Hepatocyte (in vitro differentiated cells): ENCODE data around the gene MGMT. TPM values are rescaled to one million over a fixed set of nuclear protein-coding genes. Genes with fewer than 3 reads are reported as not detected.

Experiments
- DNase-seq: peaks from one replicate; pipeline ENCODE4 v3.0.0-alpha.2; 2016; ENCODE audit warnings: low spot score
- H2AFZ ChIP-seq: fragments of 200-600 bp; sonication (generic); 2 replicates; pipeline ENCODE4 v1.6.0; 2016; ENCODE audit warnings: antibody characterized with exemption, mild to moderate bottlenecking
- H3K27ac ChIP-seq: fragments of 200-600 bp; sonication (generic); 2 replicates; pipeline ENCODE4 v1.5.1; 2016; ENCODE audit warnings: mild to moderate bottlenecking
- H3K27me3 ChIP-seq: fragments of 200-600 bp; sonication (generic); 2 replicates; pipeline ENCODE4 v1.6.1; 2016
- H3K36me3 ChIP-seq: fragments of 200-600 bp; sonication (generic); replicated peaks from 2 replicates; pipeline ENCODE4 v1.5.1; 2016; ENCODE audit warnings: low read depth; ENCODE audit not compliant: insufficient read depth
- H3K4me1 ChIP-seq: fragments of 200-600 bp; sonication (generic); 2 replicates; pipeline ENCODE4 v1.5.1; 2016; ENCODE audit warnings: mild to moderate bottlenecking, moderate library complexity; ENCODE audit not compliant: insufficient read depth
- H3K4me2 ChIP-seq: fragments of 200-600 bp; sonication (generic); 2 replicates; pipeline ENCODE4 v1.6.0; 2016
- H3K4me3 ChIP-seq: fragments of 200-600 bp; sonication (generic); 2 replicates; pipeline ENCODE4 v1.5.1; 2016; ENCODE audit warnings: mild to moderate bottlenecking
- H3K79me2 ChIP-seq: fragments of 200-600 bp; sonication (generic); 2 replicates; pipeline ENCODE4 v1.6.0; 2017; ENCODE audit warnings: mild to moderate bottlenecking
- H3K9me2 ChIP-seq: fragments of 200-600 bp; sonication (generic); replicated peaks from 2 replicates; pipeline ENCODE4 v1.6.0; 2017; ENCODE audit warnings: mild to moderate bottlenecking; ENCODE audit not compliant: insufficient read depth
- H3K9me3 ChIP-seq: fragments of 200-600 bp; sonication (generic); 2 replicates; pipeline ENCODE4 v1.5.1; 2016; ENCODE audit warnings: low read depth, mild to moderate bottlenecking
- H4K20me1 ChIP-seq: fragments of 200-600 bp; sonication (generic); 2 replicates; pipeline ENCODE4 v1.6.0; 2016; ENCODE audit warnings: mild to moderate bottlenecking; ENCODE audit not compliant: insufficient read depth, poor library complexity, severe bottlenecking
- CTCF ChIP-seq: fragments of 200-600 bp; sonication (generic); IDR thresholded peaks from 2 replicates; pipeline ENCODE4 v1.5.1; 2016; ENCODE audit warnings: antibody characterized with exemption, mild to moderate bottlenecking; ENCODE audit not compliant: poor library complexity
- EZH2 ChIP-seq: fragments of 200-600 bp; sonication (generic); IDR thresholded peaks from 2 replicates; pipeline ENCODE4 v1.6.1; 2016; ENCODE audit warnings: antibody characterized with exemption, mild to moderate bottlenecking, borderline replicate concordance
- EZH2phosphoT487 ChIP-seq: fragments of 200-600 bp; sonication (generic); IDR thresholded peaks from one replicate; pipeline ENCODE4 v1.6.1; 2018; ENCODE audit warnings: antibody characterized with exemption, mild to moderate bottlenecking, low read depth, moderate library complexity; ENCODE audit not compliant: unreplicated experiment, severe bottlenecking
- WGBS: methylation state at CpG from one replicate; pipeline ENCODE4 v1.1.6; 2016; ENCODE audit warnings: low lambda C conversion rate; ENCODE audit errors: missing lambda C conversion rate; 5-methylcytosine and 5-hydroxymethylcytosine counted together
- polyA plus RNA-seq: library from polyadenylated mRNA; unstranded; fragments of >200 nt; fragmentation: Nextera tagmentation; extraction: Ambion mirVana; gene quantifications from 2 replicates; pipeline ENCODE4 v1.2.1, GENCODE V29; 2016
- total RNA-seq: library from RNA; depleted of rRNA; stranded (reverse); fragments of >200 nt; gene quantifications from 2 replicates; pipeline ENCODE4 v1.2.3, GENCODE V29; 2014

MGMT gene
- total and polyA plus RNA-seq, 2 experiments from 2014 or later = 41.5 to 41.9 TPM

- no peaks in the 10 kb centered on the region for H4K20me1 ChIP-seq
- no peaks in the 10 kb centered on the region for H3K4me1 ChIP-seq
- no peaks in the 10 kb centered on the region for H3K27me3 ChIP-seq
- no peak overlapping the region for H3K4me2 ChIP-seq
- no peaks in the 10 kb centered on the region for H3K79me2 ChIP-seq
- DNase-seq = no peak
- no peak for TF ChIP-seq EZH2phosphoT487
- no peak for TF ChIP-seq EZH2
- no peak for TF ChIP-seq CTCF
- H3K36me3 ChIP-seq = no peaks in the 10 kb centered on the region
- H2AFZ ChIP-seq = no peak overlapping the region
- no peaks in the 10 kb centered on the region for H3K9me3 ChIP-seq
- no peak overlapping the region for H3K4me3 ChIP-seq
- H3K9me2 ChIP-seq = no peaks in the 10 kb centered on the region
- no peak overlapping the region for H3K27ac ChIP-seq
- WGBS = 96% methylated on average over 11 of the region's 11 CpGs
These were observed 210.4 kb downstream of the MGMT start for GRCh38 chr10:129677377-129677927.

- no peaks in the 10 kb centered on the region for H4K20me1 ChIP-seq
- TF ChIP-seq EZH2phosphoT487 = no peak
- TF ChIP-seq CTCF = no peak
- no peak for TF ChIP-seq EZH2
- H3K9me2 ChIP-seq = no peaks in the 10 kb centered on the region
- no peaks in the 10 kb centered on the region for H3K79me2 ChIP-seq
- H3K27me3 ChIP-seq = no peaks in the 10 kb centered on the region
- no peak for DNase-seq
- no peaks in the 10 kb centered on the region for H3K9me3 ChIP-seq
- H3K4me2 ChIP-seq = no peak overlapping the region
- no peak overlapping the region for H3K27ac ChIP-seq
- no peaks in the 10 kb centered on the region for H3K36me3 ChIP-seq
- no peak overlapping the region for H2AFZ ChIP-seq
- H3K4me1 ChIP-seq = no peaks in the 10 kb centered on the region
- 73% methylated on average over 4 of the region's 4 CpGs for WGBS
- no peak overlapping the region for H3K4me3 ChIP-seq
These were observed 211.1 kb downstream of the MGMT start for GRCh38 chr10:129678186-129678585.

GRCh38 chr10:129679207-129679606 lies 212.2 kb downstream of the MGMT start:
- Histone ChIP-seq H3K36me3 (no peaks in the 10 kb centered on the region), H3K79me2 (no peaks in the 10 kb centered on the region), H3K4me1 (no peaks in the 10 kb centered on the region), H3K9me2 (no peaks in the 10 kb centered on the region), H3K27ac (no peak overlapping the region), H3K4me3 (no peak overlapping the region), H2AFZ (no peak overlapping the region), H4K20me1 (no peaks in the 10 kb centered on the region), H3K4me2 (no peak overlapping the region), H3K9me3 (no peaks in the 10 kb centered on the region), H3K27me3 (no peaks in the 10 kb centered on the region)
- WGBS = 93% methylated on average over 10 of the region's 10 CpGs
- TF ChIP-seq EZH2 (no peak), EZH2phosphoT487 (no peak), CTCF (no peak)
- DNase-seq = no peak
